ENCODE measurements around the gene GAGE12F.
"Not testable (repeated sequence)": the region's sequence is repeated elsewhere in the genome, so short reads cannot be mapped to it uniquely, and the experiment has no call there.

The GAGE12F gene

DNA sequence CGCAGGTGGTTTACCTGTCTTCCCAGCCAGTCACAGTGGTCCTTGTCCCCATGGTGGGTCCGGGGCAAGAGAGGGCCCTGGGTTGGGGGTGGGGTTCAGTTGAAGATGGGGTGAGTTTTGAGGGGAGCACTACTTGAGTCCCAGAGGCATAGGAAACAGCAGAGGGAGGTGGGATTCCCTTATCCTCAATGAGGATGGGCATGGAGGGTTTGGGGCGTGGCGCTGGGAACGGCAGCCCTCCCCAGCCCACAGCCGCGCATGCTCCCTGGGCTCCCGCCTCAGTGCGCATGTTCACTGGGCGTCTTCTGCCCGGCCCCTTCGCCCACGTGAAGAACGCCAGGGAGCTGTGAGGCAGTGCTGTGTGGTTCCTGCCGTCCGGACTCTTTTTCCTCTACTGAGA, 28.6 kb downstream of the GAGE12F start, which contains the start of gene GAGE2A:
Gene GAGE2A (plus strand): TSS at position 301 of the 400 bp plus-strand sequence. CDS start 1,155 bp downstream, outside the sequence.
- H4K20me1 ChIP-seq (ENCODE audit: insufficient read depth, low read length); H3K9me3 ChIP-seq (ENCODE audit: insufficient read depth, low read length, severe bottlenecking); H3K9ac ChIP-seq (ENCODE audit: low read depth, low read length); H3K4me3 ChIP-seq (ENCODE audit: low read depth in 1 of 2, low read length in 2 of 2); H3K27ac ChIP-seq (ENCODE audit: low read length); H3K27me3 ChIP-seq (ENCODE audit: insufficient read depth, low read length, poor library complexity); H3K36me3 ChIP-seq (ENCODE audit: insufficient read depth, low read length); H3K4me2 ChIP-seq (ENCODE audit: insufficient read depth, low read length); DNase-seq; H3K4me1 ChIP-seq (ENCODE audit: insufficient read depth, low read length); H3K79me2 ChIP-seq (ENCODE audit: insufficient read depth, low read length); ATAC-seq (ENCODE audit: insufficient read depth, low read depth); H2AFZ ChIP-seq (ENCODE audit: low read depth, low read length): not testable (repeated sequence)

DNA sequence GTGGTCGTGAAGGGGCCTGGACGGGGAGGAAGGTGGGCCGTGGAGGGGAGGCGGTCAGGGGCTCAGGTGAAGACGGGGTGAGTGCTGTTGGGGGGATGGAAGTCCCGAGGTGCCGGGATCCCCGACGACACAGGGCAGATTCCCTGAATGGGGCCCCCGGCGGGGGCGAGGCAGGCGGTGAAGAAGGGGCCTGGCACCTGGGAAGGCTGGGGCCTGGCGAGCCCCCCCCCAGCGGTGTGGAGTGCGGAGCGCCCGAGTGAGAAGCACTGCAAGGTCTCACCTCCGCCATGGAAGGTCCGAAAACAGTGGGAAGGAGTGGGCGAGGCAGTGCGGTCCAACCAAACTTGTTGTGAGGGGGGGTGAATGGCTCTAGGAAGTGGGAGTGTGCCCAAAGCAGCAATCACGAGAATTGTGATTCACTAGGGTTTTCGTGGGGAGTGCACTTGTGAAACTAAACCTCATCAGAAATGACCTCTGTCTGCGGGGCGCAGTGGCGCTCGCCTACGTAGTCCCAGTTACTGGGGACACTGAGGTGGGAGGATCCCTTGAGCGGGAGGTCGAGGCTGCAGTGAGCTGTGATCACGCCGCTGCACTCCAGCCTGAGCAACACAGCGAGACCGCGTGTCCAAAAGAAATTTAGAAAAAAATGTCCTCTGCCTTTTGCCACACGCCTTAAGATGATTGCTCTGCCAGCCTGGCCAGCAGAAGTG, 29.3 kb downstream of the GAGE12F start:
- DNase-seq, result not testable (repeated sequence)

DNA sequence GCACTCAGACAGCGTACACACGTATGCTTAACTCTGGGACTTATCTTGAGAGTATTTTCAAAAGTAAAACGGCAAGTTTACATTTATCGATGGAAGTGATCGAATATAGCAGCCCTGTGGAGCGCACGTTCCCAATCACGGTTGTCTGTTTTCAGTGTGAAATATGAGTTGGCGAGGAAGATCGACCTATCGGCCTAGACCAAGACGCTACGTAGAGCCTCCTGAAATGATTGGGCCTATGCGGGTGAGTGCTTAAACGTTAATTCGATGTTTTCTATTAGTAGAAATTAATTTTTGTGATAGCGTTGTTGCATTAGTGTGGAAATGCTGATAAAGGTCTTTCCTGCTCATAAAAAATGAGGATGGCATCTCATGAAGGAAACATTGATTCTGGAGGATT, 29.8 kb downstream of the GAGE12F start:
- H3K36me3 ChIP-seq (ENCODE audit: insufficient read depth, low read length); H2AFZ ChIP-seq (ENCODE audit: low read depth, low read length); H4K20me1 ChIP-seq (ENCODE audit: insufficient read depth, low read length); H3K4me2 ChIP-seq (ENCODE audit: insufficient read depth, low read length); H3K4me3 ChIP-seq (ENCODE audit: low read depth in 1 of 2, low read length in 2 of 2); ATAC-seq (ENCODE audit: insufficient read depth, low read depth); H3K9ac ChIP-seq (ENCODE audit: low read depth, low read length); H3K27me3 ChIP-seq (ENCODE audit: insufficient read depth, low read length, poor library complexity); H3K9me3 ChIP-seq (ENCODE audit: insufficient read depth, low read length, severe bottlenecking); H3K4me1 ChIP-seq (ENCODE audit: insufficient read depth, low read length); DNase-seq; H3K27ac ChIP-seq (ENCODE audit: low read length); H3K79me2 ChIP-seq (ENCODE audit: insufficient read depth, low read length): not testable (repeated sequence)

More for the DNA sequence above, 29.3 kb downstream of the GAGE12F start:
- not testable (repeated sequence) for H3K9me3 ChIP-seq (ENCODE audit: insufficient read depth, low read length, severe bottlenecking); H3K4me1 ChIP-seq (ENCODE audit: insufficient read depth, low read length); H3K9ac ChIP-seq (ENCODE audit: low read depth, low read length); H3K4me2 ChIP-seq (ENCODE audit: insufficient read depth, low read length); H2AFZ ChIP-seq (ENCODE audit: low read depth, low read length); H3K27me3 ChIP-seq (ENCODE audit: insufficient read depth, low read length, poor library complexity); H4K20me1 ChIP-seq (ENCODE audit: insufficient read depth, low read length); H3K79me2 ChIP-seq (ENCODE audit: insufficient read depth, low read length); H3K36me3 ChIP-seq (ENCODE audit: insufficient read depth, low read length); H3K27ac ChIP-seq (ENCODE audit: low read length); H3K4me3 ChIP-seq (ENCODE audit: low read depth in 1 of 2, low read length in 2 of 2); ATAC-seq (ENCODE audit: insufficient read depth, low read depth)

DNA sequence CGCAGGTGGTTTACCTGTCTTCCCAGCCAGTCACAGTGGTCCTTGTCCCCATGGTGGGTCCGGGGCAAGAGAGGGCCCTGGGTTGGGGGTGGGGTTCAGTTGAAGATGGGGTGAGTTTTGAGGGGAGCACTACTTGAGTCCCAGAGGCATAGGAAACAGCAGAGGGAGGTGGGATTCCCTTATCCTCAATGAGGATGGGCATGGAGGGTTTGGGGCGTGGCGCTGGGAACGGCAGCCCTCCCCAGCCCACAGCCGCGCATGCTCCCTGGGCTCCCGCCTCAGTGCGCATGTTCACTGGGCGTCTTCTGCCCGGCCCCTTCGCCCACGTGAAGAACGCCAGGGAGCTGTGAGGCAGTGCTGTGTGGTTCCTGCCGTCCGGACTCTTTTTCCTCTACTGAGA, 38.1 kb downstream of the GAGE12F start, which contains the start of gene GAGE1:
Gene GAGE1 (plus strand): TSS at position 301 of the 400 bp plus-strand sequence. CDS start 1,155 bp downstream, outside the sequence.
- not testable (repeated sequence) for H2AFZ ChIP-seq (ENCODE audit: low read depth, low read length); H3K4me3 ChIP-seq (ENCODE audit: low read depth in 1 of 2, low read length in 2 of 2); H3K79me2 ChIP-seq (ENCODE audit: insufficient read depth, low read length); ATAC-seq (ENCODE audit: insufficient read depth, low read depth); H3K27me3 ChIP-seq (ENCODE audit: insufficient read depth, low read length, poor library complexity); DNase-seq; H3K36me3 ChIP-seq (ENCODE audit: insufficient read depth, low read length); H3K9me3 ChIP-seq (ENCODE audit: insufficient read depth, low read length, severe bottlenecking); H4K20me1 ChIP-seq (ENCODE audit: insufficient read depth, low read length); H3K9ac ChIP-seq (ENCODE audit: low read depth, low read length); H3K4me2 ChIP-seq (ENCODE audit: insufficient read depth, low read length); H3K27ac ChIP-seq (ENCODE audit: low read length); H3K4me1 ChIP-seq (ENCODE audit: insufficient read depth, low read length)

DNA sequence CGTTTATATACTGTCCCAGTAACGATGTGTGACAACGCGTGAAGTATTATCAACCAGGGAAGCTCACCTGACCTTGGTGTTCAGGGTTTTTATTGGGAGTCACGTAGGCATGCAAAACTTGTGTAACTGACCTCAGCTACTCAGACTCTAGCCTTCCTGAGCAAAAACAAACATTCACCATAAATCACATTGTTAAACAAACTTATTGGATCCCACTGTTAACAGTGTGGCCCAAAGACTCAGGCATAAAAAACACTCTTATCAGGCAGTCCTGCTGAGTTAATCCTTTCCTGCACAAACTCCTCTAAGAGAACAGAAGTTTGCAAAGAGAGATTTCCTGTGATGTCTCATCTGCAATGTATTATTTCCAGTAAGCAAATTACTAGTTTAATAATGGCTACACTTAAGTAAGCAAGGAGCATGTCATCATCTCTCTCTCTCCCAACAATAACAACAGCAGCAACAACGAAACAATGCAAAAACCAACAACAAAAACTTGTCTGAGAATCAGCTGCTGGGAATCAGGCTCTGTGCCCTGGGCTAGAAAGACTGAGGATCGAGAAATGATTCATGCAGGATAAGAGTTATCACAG, 50.2 kb downstream of the GAGE12F start:
- H3K9ac ChIP-seq (ENCODE audit: low read depth, low read length), result no peak overlapping the region
- no peak overlapping the region for H2AFZ ChIP-seq (ENCODE audit: low read depth, low read length)
- H3K27me3 ChIP-seq (ENCODE audit: insufficient read depth, low read length, poor library complexity), result no peaks in the 10 kb centered on the region
- DNase-seq (no peak), ATAC-seq (ENCODE audit: insufficient read depth, low read depth) (no peak)
- TF ChIP-seq, protein P1, sequence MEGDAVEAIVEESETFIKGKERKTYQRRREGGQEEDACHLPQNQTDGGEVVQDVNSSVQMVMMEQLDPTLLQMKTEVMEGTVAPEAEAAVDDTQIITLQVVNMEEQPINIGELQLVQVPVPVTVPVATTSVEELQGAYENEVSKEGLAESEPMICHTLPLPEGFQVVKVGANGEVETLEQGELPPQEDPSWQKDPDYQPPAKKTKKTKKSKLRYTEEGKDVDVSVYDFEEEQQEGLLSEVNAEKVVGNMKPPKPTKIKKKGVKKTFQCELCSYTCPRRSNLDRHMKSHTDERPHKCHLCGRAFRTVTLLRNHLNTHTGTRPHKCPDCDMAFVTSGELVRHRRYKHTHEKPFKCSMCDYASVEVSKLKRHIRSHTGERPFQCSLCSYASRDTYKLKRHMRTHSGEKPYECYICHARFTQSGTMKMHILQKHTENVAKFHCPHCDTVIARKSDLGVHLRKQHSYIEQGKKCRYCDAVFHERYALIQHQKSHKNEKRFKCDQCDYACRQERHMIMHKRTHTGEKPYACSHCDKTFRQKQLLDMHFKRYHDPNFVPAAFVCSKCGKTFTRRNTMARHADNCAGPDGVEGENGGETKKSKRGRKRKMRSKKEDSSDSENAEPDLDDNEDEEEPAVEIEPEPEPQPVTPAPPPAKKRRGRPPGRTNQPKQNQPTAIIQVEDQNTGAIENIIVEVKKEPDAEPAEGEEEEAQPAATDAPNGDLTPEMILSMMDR (IDR thresholded peaks at IDR 0.05; ENCODE audit: borderline replicate concordance, extremely low read depth, low read length, poor library complexity, severe bottlenecking), result no peak
- no peak for TF ChIP-seq EZH2 (IDR thresholded peaks at IDR 0.05; ENCODE audit: borderline replicate concordance, low read depth, low read length, severe bottlenecking)
- H4K20me1 ChIP-seq (ENCODE audit: insufficient read depth, low read length), result no peaks in the 10 kb centered on the region
- no peaks in the 10 kb centered on the region for H3K9me3 ChIP-seq (ENCODE audit: insufficient read depth, low read length, severe bottlenecking)
- no peaks in the 10 kb centered on the region for H3K79me2 ChIP-seq (ENCODE audit: insufficient read depth, low read length)
- no peak overlapping the region for H3K4me2 ChIP-seq (ENCODE audit: insufficient read depth, low read length)
- no peaks in the 10 kb centered on the region for H3K36me3 ChIP-seq (ENCODE audit: insufficient read depth, low read length)
- no peak overlapping the region for H3K27ac ChIP-seq (ENCODE audit: low read length)
- no peak overlapping the region for H3K4me3 ChIP-seq (ENCODE audit: low read depth in 1 of 2, low read length in 2 of 2)
- no peaks in the 10 kb centered on the region for H3K4me1 ChIP-seq (ENCODE audit: insufficient read depth, low read length)

Measured in DND-41 (cell line).